ENCODE data around the gene KIRREL3.

DNA sequence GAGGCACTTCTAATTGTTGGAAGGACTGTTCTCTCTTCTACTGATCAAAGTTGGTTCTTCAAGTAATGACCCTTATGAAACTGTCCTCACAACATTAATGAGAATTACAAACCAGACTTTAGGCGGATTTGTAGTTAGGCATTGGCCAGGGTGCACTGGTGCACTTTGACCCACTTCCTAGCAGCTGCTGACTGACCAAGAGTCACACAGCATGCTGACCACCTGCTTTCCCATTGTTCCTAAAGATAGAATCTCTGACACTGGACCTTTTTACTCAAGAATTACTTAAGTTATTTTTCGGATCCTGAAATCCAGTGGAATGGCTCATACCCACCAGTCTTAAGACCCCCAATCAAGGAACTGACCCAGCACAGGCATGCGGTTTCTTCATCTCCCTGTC lies 381.1 kb downstream of the KIRREL3 start:
- no peak for TF ChIP-seq RAD21 (IDR thresholded peaks at IDR 0.05 in 1 of 2, conservative IDR thresholded peaks at IDR 0.05 in 1 of 2; ENCODE audit: low read depth in 2 of 2, low read length in 2 of 2)
- TF ChIP-seq, protein P1, sequence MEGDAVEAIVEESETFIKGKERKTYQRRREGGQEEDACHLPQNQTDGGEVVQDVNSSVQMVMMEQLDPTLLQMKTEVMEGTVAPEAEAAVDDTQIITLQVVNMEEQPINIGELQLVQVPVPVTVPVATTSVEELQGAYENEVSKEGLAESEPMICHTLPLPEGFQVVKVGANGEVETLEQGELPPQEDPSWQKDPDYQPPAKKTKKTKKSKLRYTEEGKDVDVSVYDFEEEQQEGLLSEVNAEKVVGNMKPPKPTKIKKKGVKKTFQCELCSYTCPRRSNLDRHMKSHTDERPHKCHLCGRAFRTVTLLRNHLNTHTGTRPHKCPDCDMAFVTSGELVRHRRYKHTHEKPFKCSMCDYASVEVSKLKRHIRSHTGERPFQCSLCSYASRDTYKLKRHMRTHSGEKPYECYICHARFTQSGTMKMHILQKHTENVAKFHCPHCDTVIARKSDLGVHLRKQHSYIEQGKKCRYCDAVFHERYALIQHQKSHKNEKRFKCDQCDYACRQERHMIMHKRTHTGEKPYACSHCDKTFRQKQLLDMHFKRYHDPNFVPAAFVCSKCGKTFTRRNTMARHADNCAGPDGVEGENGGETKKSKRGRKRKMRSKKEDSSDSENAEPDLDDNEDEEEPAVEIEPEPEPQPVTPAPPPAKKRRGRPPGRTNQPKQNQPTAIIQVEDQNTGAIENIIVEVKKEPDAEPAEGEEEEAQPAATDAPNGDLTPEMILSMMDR (IDR thresholded peaks at IDR 0.05; ENCODE audit: control extremely low read depth in 1 of 3, insufficient read depth in 1 of 3, low read depth in 1 of 3, low read length in 3 of 3) = no peak
- TF ChIP-seq POLR2A (IDR thresholded peaks at IDR 0.05; ENCODE audit: control extremely low read depth in 1 of 2, low read depth in 2 of 2, low read length in 2 of 2) = no peak
- no peak for TF ChIP-seq CREB1 (IDR thresholded peaks at IDR 0.05)
- no peak for TF ChIP-seq EP300 (IDR thresholded peaks at IDR 0.05; ENCODE audit: borderline replicate concordance in 1 of 2, low read depth in 2 of 2, low read length in 2 of 2)
- no peak for TF ChIP-seq EZH2 (IDR thresholded peaks at IDR 0.05; ENCODE audit: low read depth, low read length, severe bottlenecking)
- TF ChIP-seq JUN (IDR thresholded peaks at IDR 0.05; ENCODE audit: low read depth, low read length) = no peak

Data from H1 (cell line).